ENCODE measurements around the gene ANTXR2.

ANTXR2 gene

GRCh38 chr4:80036949-80037685, 35.9 kb downstream of the ANTXR2 start:
- no peaks in the 10 kb centered on the region for H3K9me3 Mint-ChIP-seq
- no peak overlapping the region for H3K27ac Mint-ChIP-seq
- DNase-seq: no peak
- no peak overlapping the region for H3K4me3 Mint-ChIP-seq
- H3K4me1 Mint-ChIP-seq: no peaks in the 10 kb centered on the region
- H3K36me3 Mint-ChIP-seq (ENCODE audit: low read depth): peaks cover 35% of the 10 kb centered on the region
- no peak for TF ChIP-seq CTCF (IDR thresholded peaks at IDR 0.05)
- no peaks in the 10 kb centered on the region for H3K27me3 Mint-ChIP-seq (ENCODE audit: low read depth, poor library complexity)

GRCh38 chr4:80036306-80036705, 36.7 kb downstream of the ANTXR2 start:
- H3K4me1 Mint-ChIP-seq: no peaks in the 10 kb centered on the region
- TF ChIP-seq CTCF (IDR thresholded peaks at IDR 0.05): no peak
- H3K27me3 Mint-ChIP-seq (ENCODE audit: low read depth, poor library complexity): no peaks in the 10 kb centered on the region
- no peak overlapping the region for H3K4me3 Mint-ChIP-seq
- H3K36me3 Mint-ChIP-seq (ENCODE audit: low read depth): peaks cover 30% of the 10 kb centered on the region
- no peaks in the 10 kb centered on the region for H3K9me3 Mint-ChIP-seq
- no peak overlapping the region for H3K27ac Mint-ChIP-seq
- no peak for DNase-seq

GRCh38 chr4:80035336-80035735, 37.7 kb downstream of the ANTXR2 start:
- no peaks in the 10 kb centered on the region for H3K9me3 Mint-ChIP-seq
- no peak for TF ChIP-seq CTCF (IDR thresholded peaks at IDR 0.05)
- DNase-seq: no peak
- H3K4me3 Mint-ChIP-seq: no peak overlapping the region
- H3K27ac Mint-ChIP-seq: no peak overlapping the region
- no peaks in the 10 kb centered on the region for H3K4me1 Mint-ChIP-seq
- no peaks in the 10 kb centered on the region for H3K27me3 Mint-ChIP-seq (ENCODE audit: low read depth, poor library complexity)
- peaks cover 27% of the 10 kb centered on the region for H3K36me3 Mint-ChIP-seq (ENCODE audit: low read depth)

GRCh38 chr4:80033581-80033980, 39.4 kb downstream of the ANTXR2 start:
- no peak for DNase-seq
- Mint-ChIP-seq H3K9me3 (no peaks in the 10 kb centered on the region), H3K36me3 (ENCODE audit: low read depth) (peaks cover 11% of the 10 kb centered on the region), H3K27ac (no peak overlapping the region), H3K4me3 (no peak overlapping the region), H3K27me3 (ENCODE audit: low read depth, poor library complexity) (no peaks in the 10 kb centered on the region), H3K4me1 (no peaks in the 10 kb centered on the region)
- peak; percentile 18 for TF ChIP-seq CTCF (IDR thresholded peaks at IDR 0.05)

GRCh38 chr4:80029364-80029763, 43.7 kb downstream of the ANTXR2 start:
- H3K4me3 Mint-ChIP-seq: no peak overlapping the region
- no peak overlapping the region for H3K27ac Mint-ChIP-seq
- peaks cover 16% of the 10 kb centered on the region for H3K36me3 Mint-ChIP-seq (ENCODE audit: low read depth)

More at GRCh38 chr4:80029364-80029763, 43.7 kb downstream of the ANTXR2 start:
- Mint-ChIP-seq H3K4me1 (no peaks in the 10 kb centered on the region), H3K9me3 (no peaks in the 10 kb centered on the region), H3K27me3 (ENCODE audit: low read depth, poor library complexity) (no peaks in the 10 kb centered on the region)
- no peak for TF ChIP-seq CTCF (IDR thresholded peaks at IDR 0.05)
- no peak for DNase-seq

All from nephron progenitor cell (in vitro differentiated cells).